ENCODE data around the gene VAV2.

The VAV2 gene

GRCh38 chr9:134028076-134028475, 36.0 kb upstream of the VAV2 start:
- DNase-seq: no peak

- no peak for DNase-seq
Measured at GRCh38 chr9:134027561-134027960, 35.4 kb upstream of the VAV2 start.

- DNase-seq: no peak
Measured at GRCh38 chr9:134026981-134027380, 34.9 kb upstream of the VAV2 start.

GRCh38 chr9:134026581-134026980, 34.5 kb upstream of the VAV2 start:
- DNase-seq: no peak

GRCh38 chr9:134025606-134026541, 33.8 kb upstream of the VAV2 start:
- DNase-seq: peak; percentile 72

- DNase-seq: peak; percentile 92
Measured at GRCh38 chr9:134024828-134025605, 32.9 kb upstream of the VAV2 start, which contains the start of gene BRD3OS. Gene BRD3OS, plus strand, starts transcription at chr9:134025481. Its CDS starts 1,267 bp downstream, at chr9:134026748.

- DNase-seq: no peak
Measured at GRCh38 chr9:134024214-134024792, 32.2 kb upstream of the VAV2 start.

- DNase-seq: no peak
Measured at GRCh38 chr9:134014946-134015345, 22.8 kb upstream of the VAV2 start.

GRCh38 chr9:134011401-134011800, 19.3 kb upstream of the VAV2 start:
- no peak for DNase-seq

GRCh38 chr9:134010310-134011173, 18.4 kb upstream of the VAV2 start:
- DNase-seq: no peak

GRCh38 chr9:134007571-134007970, 15.4 kb upstream of the VAV2 start:
- DNase-seq: no peak

- DNase-seq: no peak
Measured at GRCh38 chr9:134007150-134007549, 15.0 kb upstream of the VAV2 start.

- no peak for DNase-seq
Measured at GRCh38 chr9:134005381-134005780, 13.3 kb upstream of the VAV2 start.

- DNase-seq: no peak
Measured at GRCh38 chr9:134004881-134005280, 12.8 kb upstream of the VAV2 start.

GRCh38 chr9:134004131-134004873, 12.2 kb upstream of the VAV2 start:
- DNase-seq: no peak

GRCh38 chr9:134003237-134003636, 11.1 kb upstream of the VAV2 start:
- DNase-seq: no peak

- DNase-seq: no peak
Measured at GRCh38 chr9:134002796-134003195, 10.7 kb upstream of the VAV2 start.

- DNase-seq: no peak
Measured at GRCh38 chr9:133999851-134000265, 7.7 kb upstream of the VAV2 start.

- DNase-seq: no peak
Measured at GRCh38 chr9:133998915-133999595, 6.9 kb upstream of the VAV2 start.

- DNase-seq: no peak
Measured at GRCh38 chr9:133997584-133997983, 5.5 kb upstream of the VAV2 start.
